Gastroesophageal sphincter (tissue), 3 donors: Measurements from ENCODE around the gene GXYLT2.

Experiments
- POLR2AphosphoS5 ChIP-seq: sonication (generic); formaldehyde crosslinking; IDR thresholded peaks from one replicate; pipeline ENCODE4 v1.6.1; 2017; ENCODE audit warnings: antibody characterized with exemption
- TF ChIP-seq, protein P1 (sequence below), 4 experiments: fragments of 200-600 bp in 2 of 4; fragments of 450-650 bp in 2 of 4; sonication (generic) in 1 of 4; IDR thresholded peaks; one replicate each; pipeline ENCODE4 v1.5.1; 2017 to 2019; ENCODE audit warnings: antibody characterized with exemption in 4 of 4, mild to moderate bottlenecking in 2 of 4, moderate library complexity in 2 of 4

DNA sequence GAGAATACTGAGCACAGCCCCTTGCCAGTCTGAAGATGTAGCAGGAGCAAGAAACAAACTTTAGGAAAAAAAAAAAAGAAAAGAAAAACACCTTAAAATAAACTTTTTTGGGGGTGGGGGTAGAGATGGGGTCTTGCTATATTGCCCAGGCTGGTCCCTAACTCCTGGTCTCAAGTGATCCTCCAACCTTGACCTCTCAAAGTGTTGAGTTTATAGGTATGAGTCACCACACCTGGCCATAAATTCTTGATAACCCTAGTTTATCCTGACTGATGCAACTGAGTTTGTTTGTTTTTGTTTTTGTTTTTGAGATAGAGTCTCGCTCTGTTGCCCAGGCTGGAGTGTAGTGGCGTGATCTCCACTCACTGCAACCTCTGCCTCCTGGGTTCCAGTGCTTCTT lies 28.4 kb downstream of the GXYLT2 start:
- TF ChIP-seq, protein P1, sequence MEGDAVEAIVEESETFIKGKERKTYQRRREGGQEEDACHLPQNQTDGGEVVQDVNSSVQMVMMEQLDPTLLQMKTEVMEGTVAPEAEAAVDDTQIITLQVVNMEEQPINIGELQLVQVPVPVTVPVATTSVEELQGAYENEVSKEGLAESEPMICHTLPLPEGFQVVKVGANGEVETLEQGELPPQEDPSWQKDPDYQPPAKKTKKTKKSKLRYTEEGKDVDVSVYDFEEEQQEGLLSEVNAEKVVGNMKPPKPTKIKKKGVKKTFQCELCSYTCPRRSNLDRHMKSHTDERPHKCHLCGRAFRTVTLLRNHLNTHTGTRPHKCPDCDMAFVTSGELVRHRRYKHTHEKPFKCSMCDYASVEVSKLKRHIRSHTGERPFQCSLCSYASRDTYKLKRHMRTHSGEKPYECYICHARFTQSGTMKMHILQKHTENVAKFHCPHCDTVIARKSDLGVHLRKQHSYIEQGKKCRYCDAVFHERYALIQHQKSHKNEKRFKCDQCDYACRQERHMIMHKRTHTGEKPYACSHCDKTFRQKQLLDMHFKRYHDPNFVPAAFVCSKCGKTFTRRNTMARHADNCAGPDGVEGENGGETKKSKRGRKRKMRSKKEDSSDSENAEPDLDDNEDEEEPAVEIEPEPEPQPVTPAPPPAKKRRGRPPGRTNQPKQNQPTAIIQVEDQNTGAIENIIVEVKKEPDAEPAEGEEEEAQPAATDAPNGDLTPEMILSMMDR (IDR thresholded peaks at IDR 0.05): no peak
- no peak for TF ChIP-seq POLR2AphosphoS5
